A549 (cell line): ENCODE measurements around the gene PPIE. TPM values are rescaled to one million over a fixed set of nuclear protein-coding genes. Genes with fewer than 3 reads are reported as not detected.
A peak's percentile ranks its signal among the peaks of the same experiment; 100 is the strongest.

Experiments
- ATAC-seq, 2 experiments: fragments of 200-7000 bp in 1 of 2; fragments of >200 bp in 1 of 2; cut with Nextera tagmentation in 1 of 2; cut with Tn5 transposase in 1 of 2; 3 replicates each; pipeline versions ENCODE4 v1.8.0 to v1.9.1; 2018 to 2020; ENCODE audit warnings: mild to moderate bottlenecking in 1 of 2, moderate library complexity in 1 of 2
- CTCF ChIA-PET: fragments of 300-600 bp; sonication (Branson Sonifier 250); formaldehyde crosslinking; extraction: SDS; loops from one replicate; lab custom pipeline; 2021; ENCODE audit warnings: antibody characterized with exemption, inconsistent platforms; lab: Yijun Ruan, JAX
- POLR2A ChIA-PET: fragments of 350-600 bp; formaldehyde crosslinking; extraction: SDS; loops from one replicate; lab custom pipeline; 2021; ENCODE audit warnings: antibody characterized with exemption, inconsistent platforms; lab: Yijun Ruan, JAX
- DNase-seq, 2 experiments: peaks; one replicate each; pipeline versions ENCODE4 v3.0.0 to v3.0.0-alpha.2; 2011 to 2016; ENCODE audit warnings: low read depth in 1 of 2, low spot score in 1 of 2
- FAIRE-seq: peaks from 2 replicates; lab custom pipeline; 2011; peaks lifted over from hg19 to GRCh38; lab: Jason Lieb, UNC
- H3K27ac ChIP-seq, 2 experiments: fragments of >200 bp; sonication (Bioruptor Twin); formaldehyde crosslinking; 3 replicates each; pipeline ENCODE4 v1.5.1; 2016 to 2017
- H3K4me1 ChIP-seq: fragments of >200 bp; sonication (Bioruptor Twin); formaldehyde crosslinking; 3 replicates; pipeline ENCODE4 v1.6.1; 2016
- H3K4me2 ChIP-seq: fragments of >200 bp; sonication (Bioruptor Twin); formaldehyde crosslinking; 3 replicates; pipeline ENCODE4 v1.6.1; 2016
- H3K4me3 ChIP-seq: fragments of >200 bp; sonication (Bioruptor Twin); formaldehyde crosslinking; 3 replicates; pipeline ENCODE4 v1.5.1; 2016
- H3K9me3 ChIP-seq: fragments of >200 bp; sonication (Bioruptor Twin); formaldehyde crosslinking; 3 replicates; pipeline ENCODE4 v1.6.1; 2016
- BHLHE40 ChIP-seq: IDR thresholded peaks from 2 replicates; pipeline ENCODE4 v1.6.1; 2012; ENCODE audit warnings: low read depth, low read length, inconsistent platforms
- CHD4 ChIP-seq: fragments of 200-600 bp; sonication (generic); IDR thresholded peaks from 2 replicates; pipeline ENCODE4 v1.6.1; 2016; ENCODE audit warnings: antibody characterized with exemption, mild to moderate bottlenecking, borderline replicate concordance
- EP300 ChIP-seq, 2 experiments: fragments of >200 bp; sonication (Bioruptor Twin); formaldehyde crosslinking; IDR thresholded peaks; 2 replicates in 1 of 2; 3 replicates in 1 of 2; pipeline ENCODE4 v1.6.1; 2016 to 2017
- ESRRA ChIP-seq: fragments of 150-350 bp; IDR thresholded peaks from 2 replicates; pipeline ENCODE4 v1.6.1; 2014; ENCODE audit warnings: mild to moderate bottlenecking, low read length, borderline replicate concordance
- FOSB ChIP-seq: fragments of 250-450 bp; sonication (Bioruptor Pico); IDR thresholded peaks from 2 replicates; pipeline ENCODE4 v1.5.0; 2020; ENCODE audit warnings: mild to moderate bottlenecking, moderate library complexity
- FOSL2 ChIP-seq, 2 experiments: fragments of 450-650 bp in 1 of 2; fragments of >200 bp in 1 of 2; sonication (Bioruptor Twin) in 1 of 2; formaldehyde crosslinking; IDR thresholded peaks; 2 replicates each; pipeline versions ENCODE4 v1.5.0 to v1.6.1; 2016 to 2020; ENCODE audit warnings: mild to moderate bottlenecking in 1 of 2, moderate library complexity in 1 of 2
- FOXS1 ChIP-seq: fragments of 250-450 bp; sonication (Bioruptor Pico); IDR thresholded peaks from 2 replicates; pipeline ENCODE4 v1.5.0; 2020; ENCODE audit warnings: mild to moderate bottlenecking, moderate library complexity
- HEYL ChIP-seq: fragments of 250-450 bp; sonication (Bioruptor Pico); IDR thresholded peaks from 2 replicates; pipeline ENCODE4 v1.8.0; 2021; ENCODE audit warnings: mild to moderate bottlenecking, moderate library complexity
- HOXB13 ChIP-seq: fragments of 250-450 bp; sonication (Bioruptor Pico); IDR thresholded peaks from 2 replicates; pipeline ENCODE4 v1.5.0; 2020; ENCODE audit warnings: low read depth, mild to moderate bottlenecking, moderate library complexity
- HOXB5 ChIP-seq: fragments of 250-450 bp; sonication (Bioruptor Pico); IDR thresholded peaks from 2 replicates; pipeline ENCODE4 v1.5.0; 2020; ENCODE audit warnings: mild to moderate bottlenecking, moderate library complexity
- JUN ChIP-seq, 2 experiments: fragments of >200 bp; sonication (Bioruptor Twin); formaldehyde crosslinking; IDR thresholded peaks; 2 replicates in 1 of 2; 3 replicates in 1 of 2; pipeline ENCODE4 v1.6.1; 2016 to 2017
- JUNB ChIP-seq: fragments of >200 bp; sonication (Bioruptor Twin); formaldehyde crosslinking; IDR thresholded peaks from 2 replicates; pipeline ENCODE4 v1.6.1; 2016
- KDM5A ChIP-seq: fragments of 200-600 bp; sonication (generic); IDR thresholded peaks from 2 replicates; pipeline ENCODE4 v1.6.1; 2016; ENCODE audit warnings: antibody characterized with exemption, mild to moderate bottlenecking
- MAFK ChIP-seq: fragments of 450-650 bp; IDR thresholded peaks from 2 replicates; pipeline ENCODE4 v1.6.1; 2014; ENCODE audit not compliant: partially characterized antibody
- MAZ ChIP-seq: fragments of 150-350 bp; IDR thresholded peaks from 2 replicates; pipeline ENCODE4 v1.6.1; 2014; ENCODE audit warnings: antibody characterized with exemption, low read depth, low read length, borderline replicate concordance
- NFE2L2 ChIP-seq: fragments of 150-350 bp; conservative IDR thresholded peaks from 2 replicates; pipeline ENCODE4 v1.6.1; 2014; ENCODE audit warnings: low read length
- NR3C1 ChIP-seq: fragments of >200 bp; sonication (Bioruptor Twin); formaldehyde crosslinking; IDR thresholded peaks from 3 replicates; pipeline ENCODE4 v1.6.1; 2017
- PHF8 ChIP-seq: fragments of 200-600 bp; sonication (generic); IDR thresholded peaks from 2 replicates; pipeline ENCODE4 v1.6.1; 2016; ENCODE audit warnings: low read depth, mild to moderate bottlenecking, antibody characterized with exemption, moderate library complexity, borderline replicate concordance
- POLR2A ChIP-seq: IDR thresholded peaks from 2 replicates; pipeline ENCODE4 v1.6.1; 2012; ENCODE audit warnings: mild to moderate bottlenecking, low read length
- POLR2AphosphoS2 ChIP-seq: conservative IDR thresholded peaks from 2 replicates; pipeline ENCODE4 v1.6.1; 2012; ENCODE audit warnings: low read length, improper control_type of control experiment, inconsistent platforms
- RCOR1 ChIP-seq: fragments of 150-350 bp; IDR thresholded peaks from 2 replicates; pipeline ENCODE4 v1.6.1; 2014; ENCODE audit warnings: antibody characterized with exemption, low read length, low read depth
- RNF2 ChIP-seq: fragments of 200-600 bp; sonication (generic); IDR thresholded peaks from 2 replicates; pipeline ENCODE4 v1.6.1; 2016; ENCODE audit warnings: low read depth, mild to moderate bottlenecking, antibody characterized with exemption, moderate library complexity, borderline replicate concordance
- SMC3 ChIP-seq: fragments of >200 bp; sonication (Bioruptor Twin); formaldehyde crosslinking; IDR thresholded peaks from 3 replicates; pipeline ENCODE4 v1.6.1; 2018; ENCODE audit warnings: inconsistent platforms
- TFCP2L1 ChIP-seq: fragments of 250-450 bp; sonication (Bioruptor Pico); IDR thresholded peaks from 2 replicates; pipeline ENCODE4 v1.5.0; 2021; ENCODE audit warnings: mild to moderate bottlenecking
- TP53 ChIP-seq: fragments of 250-450 bp; sonication (Bioruptor Pico); IDR thresholded peaks from 2 replicates; pipeline ENCODE4 v1.5.0; 2021; ENCODE audit warnings: mild to moderate bottlenecking, moderate library complexity
- ZNF302 ChIP-seq: fragments of 250-450 bp; sonication (Bioruptor Pico); IDR thresholded peaks from 2 replicates; pipeline ENCODE4 v1.9.0; 2021; ENCODE audit warnings: inconsistent platforms, mild to moderate bottlenecking, moderate library complexity
- ZSCAN20 ChIP-seq: fragments of 250-450 bp; sonication (Bioruptor Pico); IDR thresholded peaks from 2 replicates; pipeline ENCODE4 v1.8.0; 2022; ENCODE audit warnings: mild to moderate bottlenecking, moderate library complexity
- WGBS: methylation state at CpG from one replicate; pipeline ENCODE4 v1.1.6; 2017; ENCODE audit errors: missing lambda C conversion rate; 5-methylcytosine and 5-hydroxymethylcytosine counted together
- polyA minus RNA-seq: library from RNA; depleted of rRNA, polyadenylated mRNA; stranded (reverse); fragments of >200 nt; gene quantifications from 2 replicates; pipeline ENCODE4 v1.2.3, GENCODE V29; 2011; rRNA and poly(A)+ RNA removed
- polyA plus RNA-seq, 4 experiments: library from polyadenylated mRNA; depleted of rRNA in 3 of 4; stranded (reverse); fragments of >200 nt; fragmentation: RNase III in 1 of 4; extraction: RNeasy Plus Mini Kit Qiagen cat#74134 plus additional on column Dnase treatment in 1 of 4; gene quantifications; 2 replicates in 3 of 4; 3 replicates in 1 of 4; pipeline ENCODE4 v1.2.3, GENCODE V29; 2011 to 2017
- TF ChIP-seq, protein P1 (sequence below): IDR thresholded peaks from 2 replicates; pipeline ENCODE4 v1.6.1; 2012; ENCODE audit warnings: low read depth, borderline replicate concordance
- TF ChIP-seq, protein P2 (sequence below): fragments of 200-600 bp; sonication (generic); IDR thresholded peaks from 2 replicates; pipeline ENCODE4 v1.6.1; 2016; ENCODE audit warnings: antibody characterized with exemption, mild to moderate bottlenecking, moderate library complexity
- TF ChIP-seq, protein P3 (sequence below): IDR thresholded peaks from 2 replicates; pipeline ENCODE4 v1.6.1; 2012
- TF ChIP-seq, protein P4 (sequence below): fragments of >200 bp; sonication (Bioruptor Twin); formaldehyde crosslinking; IDR thresholded peaks from 3 replicates; pipeline ENCODE4 v1.6.1; 2016

The PPIE gene
- polyA plus RNA-seq (2011; rRNA removed) (66.1 and 75.6 TPM in 2 replicates), polyA plus RNA-seq (2017; fragmentation: RNase III; extraction: RNeasy Plus Mini Kit Qiagen cat#74134 plus additional on column Dnase treatment) (45.7 to 46.7 TPM (median 46.6 TPM) in 3 replicates), polyA minus RNA-seq (26.0 and 31.9 TPM in 2 replicates)
- 62.4 and 64.3 TPM in 2 replicates for polyA plus RNA-seq (2012; cell fraction: cytosol; rRNA removed)
- 47.8 and 51.1 TPM in 2 replicates for polyA plus RNA-seq (2012; cell fraction: nucleus; rRNA removed)

DNA sequence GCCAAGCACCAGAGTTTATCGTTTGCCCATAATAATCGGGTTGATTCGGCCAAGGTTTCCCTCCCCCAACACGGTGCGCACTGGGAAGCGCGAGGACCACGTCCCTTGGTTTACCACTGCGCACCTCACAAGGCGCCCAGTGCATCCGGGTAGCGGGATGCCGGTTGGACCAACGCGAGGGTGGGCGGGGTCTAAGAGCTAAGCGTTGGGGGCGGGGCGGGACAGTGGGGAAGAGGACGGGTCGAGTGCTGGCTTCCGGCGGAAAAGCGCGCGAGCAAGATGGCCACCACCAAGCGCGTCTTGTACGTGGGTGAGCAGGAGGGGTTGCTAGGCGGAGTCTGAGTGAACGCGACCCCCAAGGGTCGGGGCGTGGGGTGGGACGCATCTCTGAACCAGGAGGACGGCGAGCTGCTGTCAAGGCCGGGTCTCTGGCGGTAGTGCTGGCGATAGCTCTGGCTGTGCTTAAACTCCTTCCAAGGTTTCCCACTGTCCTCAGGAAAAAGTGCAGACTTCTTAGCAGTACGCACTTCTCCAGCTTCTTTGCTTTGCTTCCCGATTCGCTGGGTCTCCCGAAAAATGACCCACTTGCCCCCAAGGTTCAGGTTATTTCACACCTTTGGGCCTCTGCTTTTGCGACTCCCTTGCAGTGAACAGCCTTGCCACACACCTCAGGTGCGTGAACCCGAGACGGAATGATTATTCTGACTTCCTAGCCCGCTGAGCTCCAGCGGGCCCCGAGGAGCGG lies at the start of gene PPIE:
TSS of gene PPIE (plus strand) at position 261 of the 745 bp plus-strand sequence. CDS start at position 280, 19 bp downstream.
- CTCF ChIA-PET, result interaction anchor here (1.4 to 1.5 kb wide), 3 partner anchors 19 to 293 kb away, joined by 3 to 4 read pairs (median 3); no protein-coding TSS in a partner anchor
- no peak for FAIRE-seq

DNA sequence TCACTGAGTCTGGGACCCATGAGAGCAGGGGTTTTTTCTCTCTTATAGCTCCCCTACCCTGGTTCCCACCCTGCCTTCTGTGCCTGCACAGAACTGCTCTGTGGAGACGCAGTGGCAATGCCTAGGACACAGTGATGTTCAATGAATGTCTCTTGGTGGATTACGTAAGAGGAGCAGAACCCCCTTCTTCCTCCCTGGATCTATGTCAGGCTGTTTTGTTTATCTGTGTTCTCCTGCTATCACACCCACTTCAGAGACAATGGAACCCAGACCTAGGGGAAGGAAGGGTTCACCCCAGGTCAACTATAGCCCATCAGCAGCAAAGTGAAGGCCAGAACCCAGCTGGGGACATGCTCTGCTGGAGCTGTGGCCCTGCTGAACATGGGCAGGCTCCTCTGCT lies 49.5 kb upstream of the PPIE start:
- Histone ChIP-seq H3K4me3 (no peak overlapping the region), H3K4me1 (peaks cover 8% of the 10 kb centered on the region; the same call in 2 of the 3 replicates), H3K27ac (no peak overlapping the region), H3K9me3 (no peaks in the 10 kb centered on the region)
- no peak for FAIRE-seq
- DNase-seq, result no peak
- CTCF ChIA-PET, result interaction anchor here (1.0 to 2.0 kb wide), 3 partner anchors 13 to 36 kb away, joined by 3 to 7 read pairs (median 5); no protein-coding TSS in a partner anchor
- WGBS, result 77% methylated on average over 2 of the region's 2 CpGs
- TF ChIP-seq, protein P1, sequence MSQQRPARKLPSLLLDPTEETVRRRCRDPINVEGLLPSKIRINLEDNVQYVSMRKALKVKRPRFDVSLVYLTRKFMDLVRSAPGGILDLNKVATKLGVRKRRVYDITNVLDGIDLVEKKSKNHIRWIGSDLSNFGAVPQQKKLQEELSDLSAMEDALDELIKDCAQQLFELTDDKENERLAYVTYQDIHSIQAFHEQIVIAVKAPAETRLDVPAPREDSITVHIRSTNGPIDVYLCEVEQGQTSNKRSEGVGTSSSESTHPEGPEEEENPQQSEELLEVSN, result no peak
- no peak for TF ChIP-seq HOXB13 (CRISPR knock-in tag)
- TF ChIP-seq FOSL2 (IDR thresholded peaks at IDR 0.05), result no peak
- TF ChIP-seq FOSL2 (CRISPR knock-in tag; IDR thresholded peaks at IDR 0.05), result no peak
- TF ChIP-seq RNF2, result no peak
- no peak for TF ChIP-seq ZNF302 (CRISPR knock-in tag)
- TF ChIP-seq, protein P2, sequence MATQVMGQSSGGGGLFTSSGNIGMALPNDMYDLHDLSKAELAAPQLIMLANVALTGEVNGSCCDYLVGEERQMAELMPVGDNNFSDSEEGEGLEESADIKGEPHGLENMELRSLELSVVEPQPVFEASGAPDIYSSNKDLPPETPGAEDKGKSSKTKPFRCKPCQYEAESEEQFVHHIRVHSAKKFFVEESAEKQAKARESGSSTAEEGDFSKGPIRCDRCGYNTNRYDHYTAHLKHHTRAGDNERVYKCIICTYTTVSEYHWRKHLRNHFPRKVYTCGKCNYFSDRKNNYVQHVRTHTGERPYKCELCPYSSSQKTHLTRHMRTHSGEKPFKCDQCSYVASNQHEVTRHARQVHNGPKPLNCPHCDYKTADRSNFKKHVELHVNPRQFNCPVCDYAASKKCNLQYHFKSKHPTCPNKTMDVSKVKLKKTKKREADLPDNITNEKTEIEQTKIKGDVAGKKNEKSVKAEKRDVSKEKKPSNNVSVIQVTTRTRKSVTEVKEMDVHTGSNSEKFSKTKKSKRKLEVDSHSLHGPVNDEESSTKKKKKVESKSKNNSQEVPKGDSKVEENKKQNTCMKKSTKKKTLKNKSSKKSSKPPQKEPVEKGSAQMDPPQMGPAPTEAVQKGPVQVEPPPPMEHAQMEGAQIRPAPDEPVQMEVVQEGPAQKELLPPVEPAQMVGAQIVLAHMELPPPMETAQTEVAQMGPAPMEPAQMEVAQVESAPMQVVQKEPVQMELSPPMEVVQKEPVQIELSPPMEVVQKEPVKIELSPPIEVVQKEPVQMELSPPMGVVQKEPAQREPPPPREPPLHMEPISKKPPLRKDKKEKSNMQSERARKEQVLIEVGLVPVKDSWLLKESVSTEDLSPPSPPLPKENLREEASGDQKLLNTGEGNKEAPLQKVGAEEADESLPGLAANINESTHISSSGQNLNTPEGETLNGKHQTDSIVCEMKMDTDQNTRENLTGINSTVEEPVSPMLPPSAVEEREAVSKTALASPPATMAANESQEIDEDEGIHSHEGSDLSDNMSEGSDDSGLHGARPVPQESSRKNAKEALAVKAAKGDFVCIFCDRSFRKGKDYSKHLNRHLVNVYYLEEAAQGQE, result no peak
- TF ChIP-seq POLR2AphosphoS2, result no peak
- TF ChIP-seq SMC3, result no peak
- TF ChIP-seq TP53 (CRISPR knock-in tag), result no peak
- TF ChIP-seq HOXB5 (CRISPR knock-in tag), result no peak
- TF ChIP-seq, all 56 proteins: peak for 0
- no peak for ATAC-seq
- H3K4me2 ChIP-seq, result no peak overlapping the region
- POLR2A ChIA-PET, result no interaction called here

More for the DNA sequence above, at the start of gene PPIE:
- WGBS, result under 1% methylated on average over 31 of the region's 52 CpGs
- Histone ChIP-seq H3K4me1 (peaks cover 12% of the 10 kb centered on the region; the same call in 2 of the 3 replicates), H3K4me2 (peak within 1 kb of the TSS; percentile 97), H3K27ac (peak within 1 kb of the TSS; percentile 88 to 96), H3K4me3 (peak within 1 kb of the TSS; percentile 80), H3K9me3 (no peaks in the 10 kb centered on the region)
- POLR2A ChIA-PET, result interaction anchor here (0.5 to 1.3 kb wide), 9 partner anchors 8 to 633 kb away, joined by 3 to 8 read pairs (median 3); partner anchors contain the start of genes BMP8B and HEYL
- no peak for TF ChIP-seq RCOR1
- no peak for TF ChIP-seq FOXS1 (CRISPR knock-in tag)
- TF ChIP-seq, protein P1, result peak; percentile 88
- no peak for TF ChIP-seq ESRRA
- TF ChIP-seq JUNB, result no peak
- peak; percentile 70 for TF ChIP-seq KDM5A
- peak in 1 of 2 experiments; percentile 71; a peak in 1 of 5 replicates for TF ChIP-seq JUN (IDR thresholded peaks at IDR 0.05)
- no peak for TF ChIP-seq ZSCAN20
- TF ChIP-seq CHD4, result peak; percentile 86; the same call in 1 of the 2 replicates
- TF ChIP-seq HOXB13 (CRISPR knock-in tag), result no peak
- TF ChIP-seq, protein P3, sequence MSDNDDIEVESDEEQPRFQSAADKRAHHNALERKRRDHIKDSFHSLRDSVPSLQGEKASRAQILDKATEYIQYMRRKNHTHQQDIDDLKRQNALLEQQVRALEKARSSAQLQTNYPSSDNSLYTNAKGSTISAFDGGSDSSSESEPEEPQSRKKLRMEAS, result peak; percentile 93
- no peak for TF ChIP-seq MAFK
- TF ChIP-seq MAZ, result no peak
- TF ChIP-seq, protein P4, sequence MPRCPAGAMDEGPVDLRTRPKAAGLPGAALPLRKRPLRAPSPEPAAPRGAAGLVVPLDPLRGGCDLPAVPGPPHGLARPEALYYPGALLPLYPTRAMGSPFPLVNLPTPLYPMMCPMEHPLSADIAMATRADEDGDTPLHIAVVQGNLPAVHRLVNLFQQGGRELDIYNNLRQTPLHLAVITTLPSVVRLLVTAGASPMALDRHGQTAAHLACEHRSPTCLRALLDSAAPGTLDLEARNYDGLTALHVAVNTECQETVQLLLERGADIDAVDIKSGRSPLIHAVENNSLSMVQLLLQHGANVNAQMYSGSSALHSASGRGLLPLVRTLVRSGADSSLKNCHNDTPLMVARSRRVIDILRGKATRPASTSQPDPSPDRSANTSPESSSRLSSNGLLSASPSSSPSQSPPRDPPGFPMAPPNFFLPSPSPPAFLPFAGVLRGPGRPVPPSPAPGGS, result 0 out of 3 replicates have a peak, but pooled peaks have one; percentile 15
- no peak for TF ChIP-seq NR3C1
- no peak for TF ChIP-seq EP300 (IDR thresholded peaks at IDR 0.05)
- no peak for TF ChIP-seq TP53 (CRISPR knock-in tag)
- no peak for TF ChIP-seq BHLHE40
- no peak for TF ChIP-seq TFCP2L1
- TF ChIP-seq POLR2A, result peak; percentile 83
- TF ChIP-seq HEYL (CRISPR knock-in tag), result no peak
- no peak for TF ChIP-seq RNF2
- TF ChIP-seq PHF8, result peak; percentile 40; the same call in 1 of the 2 replicates
- no peak for TF ChIP-seq NFE2L2
- no peak for TF ChIP-seq FOSB (CRISPR knock-in tag)
- peak; percentile 68 to 92 for DNase-seq
- ATAC-seq, result peak; percentile 97 to 99
